SKM-1 treated with dmso at 0.1 percent for 144 hours (cell line): ENCODE results near the gene RRP1.

Experiments used
- DNase-seq: peaks from one replicate; lab custom pipeline; 2025; ENCODE audit not compliant: unreplicated experiment; lab: John Stamatoyannopoulos, UW

The RRP1 gene

GRCh38 chr21:43800124-43800523, 10.7 kb downstream of the RRP1 start:
- DNase-seq = no peak

GRCh38 chr21:43800566-43800965, 11.2 kb downstream of the RRP1 start:
- DNase-seq = no peak

GRCh38 chr21:43801006-43801783, 11.8 kb downstream of the RRP1 start:
- no peak for DNase-seq

GRCh38 chr21:43802713-43803313, 13.4 kb downstream of the RRP1 start:
- DNase-seq = no peak

- DNase-seq = no peak
Observed at GRCh38 chr21:43803558-43804300, 14.4 kb downstream of the RRP1 start.

GRCh38 chr21:43805275-43805800, 16.0 kb downstream of the RRP1 start:
- no peak for DNase-seq

GRCh38 chr21:43806017-43806710, 16.8 kb downstream of the RRP1 start:
- DNase-seq = no peak

GRCh38 chr21:43808367-43808766, 19.0 kb downstream of the RRP1 start:
- DNase-seq = no peak

- no peak for DNase-seq
Observed at GRCh38 chr21:43808832-43809251, 19.5 kb downstream of the RRP1 start.

- DNase-seq = no peak
Observed at GRCh38 chr21:43809346-43809799, 20.0 kb downstream of the RRP1 start.

GRCh38 chr21:43809853-43810504, 20.6 kb downstream of the RRP1 start:
- DNase-seq = no peak

GRCh38 chr21:43810505-43811261, 21.3 kb downstream of the RRP1 start:
- peak; percentile 74 for DNase-seq

GRCh38 chr21:43811262-43812105, 22.1 kb downstream of the RRP1 start:
- no peak for DNase-seq

GRCh38 chr21:43812139-43812821, 22.9 kb downstream of the RRP1 start:
- DNase-seq = no peak

GRCh38 chr21:43812957-43813655, 23.7 kb downstream of the RRP1 start:
- no peak for DNase-seq

GRCh38 chr21:43813656-43813980, 24.2 kb downstream of the RRP1 start:
- no peak for DNase-seq

GRCh38 chr21:43814215-43815106, 25.1 kb downstream of the RRP1 start:
- DNase-seq = no peak
